ENCODE data around the gene TMIGD3.

TMIGD3 gene

DNA sequence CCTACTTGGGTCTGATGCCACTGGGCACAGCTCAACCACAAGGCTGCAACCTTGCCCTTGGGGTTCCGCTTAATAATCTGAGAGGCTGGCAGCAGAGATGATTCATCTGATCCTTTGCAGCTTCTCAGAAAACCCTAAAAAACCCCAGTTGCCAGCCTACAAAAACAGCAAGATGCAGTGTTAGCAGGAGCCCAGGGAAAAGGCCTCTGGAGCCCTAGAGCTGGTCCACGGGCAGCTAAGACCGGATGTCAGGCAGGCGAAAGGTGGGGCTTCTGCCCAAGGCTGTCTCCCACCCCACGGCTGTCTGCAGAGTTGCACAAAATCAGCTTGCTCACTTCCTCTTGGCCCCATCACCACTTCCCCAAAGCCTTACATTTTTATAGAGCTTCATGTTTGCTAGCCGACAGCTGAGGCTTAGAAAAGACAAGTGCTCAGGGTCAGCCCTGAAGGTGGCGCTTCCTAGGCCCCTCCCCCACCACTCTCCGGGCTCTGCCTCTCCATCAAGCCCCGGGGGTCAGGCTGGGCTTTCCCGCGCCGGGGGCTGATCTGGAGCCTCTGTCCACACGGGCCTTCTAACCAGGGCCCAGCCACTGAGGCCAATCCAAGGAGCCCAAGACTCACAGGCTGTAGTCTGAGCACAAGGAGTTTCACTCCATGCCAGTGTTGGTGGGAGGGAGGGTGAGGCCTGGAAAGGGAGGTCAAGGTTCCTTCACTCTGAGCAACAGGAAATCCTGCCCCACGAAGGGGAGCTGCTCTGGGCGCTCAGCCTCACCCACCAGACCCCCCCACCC is 4.2 kb upstream of the TMIGD3 start:
- DNase-seq: peak; percentile 29 to 67

DNA sequence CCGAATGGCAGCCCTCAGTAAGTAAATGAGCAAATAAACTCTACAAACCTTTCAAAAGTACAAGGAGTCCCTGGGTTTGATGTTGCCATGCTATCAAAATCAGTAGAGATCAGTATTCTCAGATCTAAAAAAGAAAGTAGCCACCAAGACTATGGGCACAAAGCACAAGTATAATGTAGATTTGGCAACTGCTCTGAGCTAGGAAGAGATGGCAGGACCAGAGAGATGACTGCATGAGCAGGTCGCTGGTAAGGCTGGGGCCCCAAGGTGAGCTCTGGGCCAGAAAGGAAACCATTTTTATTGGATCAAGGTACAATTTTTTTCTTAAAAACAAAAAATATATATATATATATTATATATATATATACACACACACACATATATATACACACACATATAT is 3.1 kb upstream of the TMIGD3 start:
- no peak for DNase-seq

GRCh38 chr1:111505641-111506119 is 2.2 kb upstream of the TMIGD3 start:
- DNase-seq: no peak

DNA sequence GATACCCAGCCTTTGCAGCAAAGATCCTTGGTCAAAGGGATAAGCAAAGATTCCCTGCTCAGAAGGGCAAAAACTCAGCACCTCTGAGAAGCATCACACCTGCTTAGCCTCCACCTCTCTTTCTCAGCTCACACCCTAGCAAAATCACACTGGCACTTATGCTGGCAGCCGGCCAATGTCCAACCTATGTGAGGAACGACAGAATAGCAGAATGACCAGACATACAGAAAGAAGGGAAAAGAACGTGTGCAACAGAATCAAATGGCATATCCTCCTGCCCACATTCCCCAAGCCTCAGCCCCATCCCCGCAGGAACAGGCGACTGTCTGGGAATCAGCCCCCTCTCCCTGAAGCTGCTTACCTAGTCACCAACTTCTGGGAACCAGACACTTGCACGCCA is 664 bp upstream of the TMIGD3 start:
- DNase-seq: no peak

DNA sequence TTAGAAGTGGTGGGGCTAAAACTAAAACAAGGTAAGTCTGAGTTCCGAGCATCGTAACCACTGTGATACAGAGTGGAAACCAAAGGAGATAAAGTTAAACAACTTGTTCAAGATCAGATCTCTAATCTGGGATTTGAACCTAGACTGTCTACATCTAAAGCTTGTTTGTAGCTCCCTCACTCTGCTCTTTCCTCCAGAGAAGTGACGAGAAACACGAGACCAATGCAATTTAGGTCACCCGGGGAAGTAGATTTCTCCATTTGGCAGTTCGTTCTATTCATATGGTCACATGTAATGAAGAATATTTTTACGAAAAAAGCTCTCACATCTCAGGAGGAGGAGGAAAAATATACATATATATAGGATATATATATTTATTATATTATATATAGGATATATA is 1.8 kb downstream of the TMIGD3 start:
- no peak for DNase-seq

DNA sequence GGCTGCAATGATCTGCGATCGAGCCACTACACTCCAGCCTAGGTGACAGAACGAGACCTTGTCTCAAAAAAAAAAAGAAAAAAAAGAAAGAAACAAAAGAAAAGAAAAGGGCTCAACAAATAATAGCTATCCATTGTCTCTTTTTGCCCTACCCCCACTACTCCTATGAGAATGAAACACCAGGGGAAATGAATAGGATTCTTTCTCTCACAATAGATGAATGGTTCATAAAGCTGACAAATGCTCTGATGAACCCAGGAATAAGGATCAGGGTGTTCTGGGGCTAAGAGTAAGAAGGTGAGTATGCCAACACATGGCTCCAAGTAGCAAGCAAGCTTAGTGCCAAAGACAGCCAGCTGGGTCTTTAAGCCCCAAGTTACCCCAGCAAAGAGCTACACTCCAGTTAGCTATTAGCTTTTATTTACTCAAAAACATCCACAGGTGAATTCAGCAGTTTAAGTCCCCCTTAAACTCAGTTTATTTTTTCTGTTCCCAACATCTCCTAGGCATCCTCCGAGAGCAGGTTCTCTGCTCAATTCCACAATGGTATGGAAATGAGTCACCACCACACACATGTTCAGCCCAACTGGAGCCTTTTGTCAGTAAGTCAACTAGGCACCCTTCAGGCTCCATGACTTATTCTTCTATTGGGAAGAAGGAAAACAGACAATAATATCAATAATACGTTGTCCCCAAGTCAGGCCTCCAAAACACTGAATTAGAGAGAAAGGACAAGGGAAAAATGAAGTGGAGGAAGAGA is 4.2 kb downstream of the TMIGD3 start:
- DNase-seq: peak in 1 of 2 donors; percentile 32

GRCh38 chr1:111497592-111497991 is 5.8 kb downstream of the TMIGD3 start:
- no peak for DNase-seq

DNA sequence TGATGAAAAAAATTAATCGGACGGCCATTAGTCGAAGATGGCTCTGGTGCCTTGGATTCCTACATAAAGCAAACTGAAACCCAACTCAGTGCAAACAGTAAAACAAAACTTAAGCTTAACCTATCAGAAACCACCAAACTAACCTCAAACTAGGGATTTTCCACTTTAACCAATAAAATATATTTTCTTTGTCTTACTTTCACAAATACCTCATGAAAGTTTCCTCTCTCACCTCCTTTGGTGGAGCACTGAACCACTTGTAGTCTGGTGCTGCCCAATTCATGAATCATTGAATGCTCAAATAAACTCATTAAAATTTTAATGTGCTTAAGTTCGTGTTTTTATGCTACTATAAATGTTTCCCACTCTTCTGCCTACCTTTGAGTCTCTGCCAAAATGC is 7.0 kb downstream of the TMIGD3 start:
- DNase-seq: no peak

- no peak for DNase-seq
Measured at GRCh38 chr1:111491070-111491469, 12.4 kb downstream of the TMIGD3 start.

GRCh38 chr1:111490220-111490619 is 13.2 kb downstream of the TMIGD3 start:
- DNase-seq: no peak

- DNase-seq: no peak
Measured at GRCh38 chr1:111489604-111490003, 13.8 kb downstream of the TMIGD3 start.

- DNase-seq: peak; percentile 12 to 26
Measured at GRCh38 chr1:111488669-111489068, 14.8 kb downstream of the TMIGD3 start.

DNA sequence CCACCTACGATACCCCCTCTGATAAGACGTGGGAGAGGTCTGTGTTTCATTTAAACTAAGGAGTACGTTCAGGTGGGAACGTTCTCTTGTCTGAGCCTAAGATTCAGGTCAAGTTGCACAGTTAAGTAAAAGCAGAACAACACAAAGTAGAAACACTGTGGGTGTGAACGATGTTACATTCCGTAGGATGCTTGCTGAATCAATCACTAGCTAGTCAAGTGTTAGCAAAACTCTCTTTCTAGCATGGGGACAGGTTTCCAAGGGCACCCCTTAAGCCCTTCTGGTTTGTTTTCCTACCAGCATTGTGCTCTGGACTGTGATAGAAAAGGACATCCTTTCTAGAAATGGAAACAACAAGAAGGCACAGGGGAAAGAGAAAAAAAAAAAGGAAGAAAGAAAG is 16.3 kb downstream of the TMIGD3 start:
- no peak for DNase-seq

DNA sequence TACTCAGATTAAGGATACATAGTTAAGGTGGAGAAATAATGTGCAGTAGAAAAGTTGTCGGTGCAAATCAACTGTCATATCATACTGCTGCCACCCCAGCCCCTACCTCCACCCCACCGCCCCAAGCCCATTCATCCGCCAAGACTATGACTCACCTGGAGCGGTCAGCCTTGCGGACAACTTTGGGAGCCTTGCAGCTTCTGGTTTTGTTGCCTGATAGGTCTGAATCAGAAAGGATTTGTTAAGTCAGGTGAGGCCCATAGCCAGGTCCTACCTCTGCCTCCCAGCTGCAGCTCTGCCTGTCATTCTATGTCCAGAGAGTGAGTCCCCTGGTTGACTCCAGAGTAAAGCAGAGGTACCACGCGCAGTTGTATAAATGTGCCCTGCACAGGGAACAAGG is 17.0 kb downstream of the TMIGD3 start:
- no peak for DNase-seq

DNA sequence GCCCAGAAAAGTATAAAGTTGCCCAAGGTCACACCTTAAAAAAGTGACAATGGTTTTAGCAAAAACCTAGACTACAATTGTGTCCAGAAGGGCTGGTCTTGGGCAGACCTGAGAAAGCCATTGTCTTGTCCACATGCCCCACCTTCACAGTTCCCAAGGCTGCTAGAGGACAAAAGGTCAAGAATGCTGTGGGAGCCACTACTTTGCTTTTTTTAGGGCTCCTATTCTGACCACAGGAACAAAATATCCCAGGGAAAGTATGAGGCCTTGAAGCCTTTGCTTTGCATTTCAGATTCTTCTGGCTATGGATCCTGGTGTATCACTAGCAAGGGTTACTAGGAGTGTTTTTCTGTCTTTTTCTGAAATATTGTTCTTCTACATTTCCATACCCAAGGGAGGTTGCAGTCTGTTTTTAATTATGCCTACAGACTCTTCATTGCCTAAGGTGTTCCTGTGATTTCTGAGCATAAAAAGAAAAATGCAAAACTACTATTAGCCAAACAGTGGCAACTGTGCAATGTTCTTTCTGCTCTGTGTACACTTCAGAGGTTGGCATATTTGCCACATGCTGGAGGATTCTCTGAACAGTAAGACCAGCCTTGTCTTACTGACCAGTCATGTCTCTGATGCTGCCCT is 18.9 kb downstream of the TMIGD3 start:
- DNase-seq: no peak

DNA sequence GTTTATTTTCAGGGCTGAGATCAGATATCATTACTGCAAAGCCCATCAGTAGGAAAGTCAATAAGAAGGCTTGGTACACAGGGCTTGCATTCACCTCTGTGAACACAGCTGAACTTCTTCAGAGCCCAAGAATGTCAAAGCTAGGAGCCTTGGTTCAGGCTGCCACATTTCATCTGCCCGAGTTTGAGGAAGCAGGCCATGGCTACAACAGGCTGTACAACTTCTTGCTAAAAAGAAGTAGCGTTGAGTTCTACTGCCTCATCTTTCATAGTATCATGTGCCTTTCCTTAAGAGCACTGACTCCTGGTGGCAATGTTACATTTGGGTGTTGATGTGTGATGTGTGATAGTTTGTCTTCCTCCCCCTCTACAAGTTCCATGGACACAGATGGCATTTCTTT is 19.6 kb downstream of the TMIGD3 start:
- no peak for DNase-seq

- no peak for DNase-seq
Measured at GRCh38 chr1:111483166-111483565, 20.3 kb downstream of the TMIGD3 start.

DNA sequence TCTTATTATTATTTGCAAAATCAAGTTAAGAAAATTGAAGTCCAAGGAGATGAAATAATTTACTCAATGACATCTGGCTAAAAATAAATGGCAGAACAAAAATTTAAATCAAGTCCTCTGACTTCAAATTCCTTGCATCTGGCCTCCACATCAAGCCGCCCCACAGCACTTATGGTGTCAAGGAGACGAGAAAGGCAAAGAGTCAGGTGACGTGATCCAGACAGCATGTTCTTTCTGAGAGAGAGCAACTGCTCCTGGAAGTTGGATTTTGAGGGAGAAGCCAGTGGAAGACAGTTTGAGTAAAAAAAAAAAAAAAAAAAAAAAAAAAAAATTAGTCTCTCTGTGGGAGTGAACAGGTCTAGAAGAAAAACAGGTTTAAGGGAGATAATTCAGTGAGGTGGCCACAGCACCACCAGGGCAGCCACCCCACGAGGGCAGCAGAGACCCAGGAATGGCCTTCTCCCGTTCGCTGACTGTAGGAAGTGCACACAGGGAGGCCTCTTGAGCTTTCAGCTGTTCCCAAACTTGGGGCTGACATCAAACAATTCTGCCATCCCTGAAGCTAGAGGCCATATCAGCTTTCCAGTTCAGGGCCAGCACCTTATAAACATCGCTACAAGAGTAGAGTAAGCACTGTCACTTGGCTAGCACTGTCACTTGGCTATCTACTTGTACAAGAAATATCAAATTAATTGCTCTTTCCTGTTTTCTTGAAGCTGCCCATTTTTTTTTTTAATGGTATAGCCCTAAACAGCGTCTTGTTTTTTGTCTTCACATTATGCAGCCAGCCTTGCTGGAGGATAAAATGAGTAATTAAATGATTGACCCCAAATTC is 21.8 kb downstream of the TMIGD3 start:
- DNase-seq: peak; percentile 84 to 86

GRCh38 chr1:111480674-111481073 is 22.8 kb downstream of the TMIGD3 start:
- no peak for DNase-seq

DNA sequence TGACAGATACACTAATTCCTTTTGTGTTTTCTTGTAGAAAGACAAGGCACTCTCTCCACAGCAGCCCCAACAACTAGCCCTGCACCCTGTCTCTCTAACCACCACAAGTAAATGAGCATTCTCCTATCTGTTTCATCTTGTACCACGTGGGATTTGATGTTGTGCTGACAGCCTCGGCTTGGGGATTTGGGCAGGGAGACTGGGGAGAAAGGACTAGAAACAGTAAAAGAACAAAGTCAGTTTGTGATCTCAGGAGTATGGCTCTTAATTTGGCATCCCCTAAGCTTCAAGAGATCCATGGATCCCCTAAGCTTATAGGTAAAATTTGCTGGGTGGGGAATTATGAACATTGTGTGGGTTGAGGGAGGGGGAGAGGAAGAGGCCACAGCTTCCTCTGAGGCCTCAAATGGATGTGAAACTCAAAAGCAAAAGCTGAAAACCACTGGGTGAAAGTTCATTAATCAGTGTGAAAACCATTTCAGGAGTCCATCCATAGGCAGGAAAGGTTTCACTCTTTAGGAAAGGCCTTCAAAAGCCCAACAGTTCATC is 26.6 kb downstream of the TMIGD3 start:
- no peak for DNase-seq

- no peak for DNase-seq
Measured at GRCh38 chr1:111476214-111476613, 27.2 kb downstream of the TMIGD3 start.

- no peak for DNase-seq
Measured at GRCh38 chr1:111475701-111476100, 27.7 kb downstream of the TMIGD3 start.
